NCI-H82 treated with DMSO at 0.1 percent for 48 hours (cell line): ENCODE data around the gene COG1.
"Not testable (repeated sequence)": the region's sequence is repeated elsewhere in the genome, so short reads cannot be mapped to it uniquely, and the experiment has no call there.

Experiments used
- DNase-seq: peaks from one replicate; lab custom pipeline; 2025; ENCODE audit not compliant: unreplicated experiment; lab: John Stamatoyannopoulos, UW

Gene COG1

GRCh38 chr17:73192894-73193701, at the start of gene COG1:
Gene COG1, plus strand, starts transcription at chr17:73193055. Its CDS starts 15 bp downstream, at chr17:73193070.
- DNase-seq, result peak; percentile 78

- not testable (repeated sequence) for DNase-seq
Observed at GRCh38 chr17:73144209-73144608, 48.6 kb upstream of the COG1 start.

- no peak for DNase-seq
Observed at GRCh38 chr17:73145641-73146040, 47.2 kb upstream of the COG1 start.

- not testable (repeated sequence) for DNase-seq
Observed at GRCh38 chr17:73147791-73148190, 45.1 kb upstream of the COG1 start.

- no peak for DNase-seq
Observed at GRCh38 chr17:73148540-73149334, 44.1 kb upstream of the COG1 start.

- DNase-seq, result not testable (repeated sequence)
Observed at GRCh38 chr17:73150622-73151300, 42.1 kb upstream of the COG1 start.

- no peak for DNase-seq
Observed at GRCh38 chr17:73151916-73152632, 40.8 kb upstream of the COG1 start.

- DNase-seq, result peak; percentile 94
Observed at GRCh38 chr17:73155410-73156165, 37.3 kb upstream of the COG1 start.

GRCh38 chr17:73156166-73156840, 36.6 kb upstream of the COG1 start:
- DNase-seq, result peak; percentile 71

- no peak for DNase-seq
Observed at GRCh38 chr17:73156887-73157520, 35.9 kb upstream of the COG1 start.

- DNase-seq, result peak; percentile 85
Observed at GRCh38 chr17:73157521-73157890, 35.3 kb upstream of the COG1 start.

- DNase-seq, result no peak
Observed at GRCh38 chr17:73158133-73158532, 34.7 kb upstream of the COG1 start.

- no peak for DNase-seq
Observed at GRCh38 chr17:73160980-73161630, 31.8 kb upstream of the COG1 start.

- no peak for DNase-seq
Observed at GRCh38 chr17:73163043-73163442, 29.8 kb upstream of the COG1 start.

- DNase-seq, result no peak
Observed at GRCh38 chr17:73165616-73166404, 27.0 kb upstream of the COG1 start.

- DNase-seq, result peak; percentile 44
Observed at GRCh38 chr17:73166731-73167581, 25.9 kb upstream of the COG1 start.

- DNase-seq, result no peak
Observed at GRCh38 chr17:73168667-73169066, 24.2 kb upstream of the COG1 start.
